Adrenal gland (tissue), 5 donors: ENCODE data around the gene AMOT.

ENCODE experiments used
- CTCF ChIP-seq, 6 experiments: fragments of 450-650 bp in 4 of 6; fragments of 200-600 bp in 2 of 6; sonication (generic) in 1 of 6; IDR thresholded peaks; 1 replicate in 5 of 6; 2 replicates in 1 of 6; pipeline versions ENCODE4 v1.5.1 to v1.8.0; 2016 to 2021; ENCODE audit warnings: antibody characterized with exemption in 6 of 6, mild to moderate bottlenecking in 2 of 6, moderate library complexity in 1 of 6
- POLR2A ChIP-seq, 2 donors: fragments of 450-650 bp; IDR thresholded peaks; one replicate each; pipeline ENCODE4 v1.6.1; 2017; ENCODE audit warnings: antibody characterized with exemption in 2 of 2, mild to moderate bottlenecking in 2 of 2, moderate library complexity in 1 of 2
- donor health status: DM: no; HTN: no; CAD: no.

GRCh38 chrX:112808007-112808406, 32.6 kb downstream of the AMOT start:
- TF ChIP-seq POLR2A (IDR thresholded peaks at IDR 0.05) (no peak), CTCF (IDR thresholded peaks at IDR 0.05) (no peak)
